Thyroid gland (tissue), 4 donors: ENCODE data around the gene CCSER1.

Source experiments
- POLR2A ChIP-seq, 2 donors: fragments of 450-650 bp; IDR thresholded peaks; one replicate each; pipeline ENCODE4 v1.6.1; 2017; ENCODE audit warnings: antibody characterized with exemption in 2 of 2, mild to moderate bottlenecking in 2 of 2, moderate library complexity in 1 of 2
- TF ChIP-seq, protein P1 (sequence below), 6 experiments: fragments of 200-600 bp in 3 of 6; fragments of 450-650 bp in 3 of 6; sonication (generic) in 3 of 6; IDR thresholded peaks; one replicate each; pipeline ENCODE4 v1.5.1; 2016 to 2019; ENCODE audit warnings: antibody characterized with exemption in 6 of 6, mild to moderate bottlenecking in 2 of 6, inconsistent platforms in 1 of 6, moderate library complexity in 1 of 6

DNA sequence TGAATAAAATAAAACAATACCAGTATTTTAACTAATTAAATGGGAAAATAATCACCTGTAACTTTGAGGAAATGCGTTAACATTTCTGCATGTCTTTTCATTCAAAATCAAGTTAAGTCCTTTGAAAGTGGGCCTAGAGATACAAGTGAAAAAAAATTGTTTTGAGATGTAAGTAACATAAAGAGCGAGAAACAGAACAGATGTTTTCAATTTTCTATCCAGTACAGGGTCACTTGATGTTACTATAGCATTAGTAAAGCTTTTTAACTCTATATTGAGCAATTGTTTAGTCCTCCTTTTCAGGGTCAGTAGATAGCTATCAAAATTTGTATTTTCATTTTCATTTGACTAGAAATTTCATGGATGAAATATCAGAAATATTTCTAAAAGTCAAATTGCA, 761.4 kb downstream of the CCSER1 start:
- TF ChIP-seq, protein P1, sequence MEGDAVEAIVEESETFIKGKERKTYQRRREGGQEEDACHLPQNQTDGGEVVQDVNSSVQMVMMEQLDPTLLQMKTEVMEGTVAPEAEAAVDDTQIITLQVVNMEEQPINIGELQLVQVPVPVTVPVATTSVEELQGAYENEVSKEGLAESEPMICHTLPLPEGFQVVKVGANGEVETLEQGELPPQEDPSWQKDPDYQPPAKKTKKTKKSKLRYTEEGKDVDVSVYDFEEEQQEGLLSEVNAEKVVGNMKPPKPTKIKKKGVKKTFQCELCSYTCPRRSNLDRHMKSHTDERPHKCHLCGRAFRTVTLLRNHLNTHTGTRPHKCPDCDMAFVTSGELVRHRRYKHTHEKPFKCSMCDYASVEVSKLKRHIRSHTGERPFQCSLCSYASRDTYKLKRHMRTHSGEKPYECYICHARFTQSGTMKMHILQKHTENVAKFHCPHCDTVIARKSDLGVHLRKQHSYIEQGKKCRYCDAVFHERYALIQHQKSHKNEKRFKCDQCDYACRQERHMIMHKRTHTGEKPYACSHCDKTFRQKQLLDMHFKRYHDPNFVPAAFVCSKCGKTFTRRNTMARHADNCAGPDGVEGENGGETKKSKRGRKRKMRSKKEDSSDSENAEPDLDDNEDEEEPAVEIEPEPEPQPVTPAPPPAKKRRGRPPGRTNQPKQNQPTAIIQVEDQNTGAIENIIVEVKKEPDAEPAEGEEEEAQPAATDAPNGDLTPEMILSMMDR (IDR thresholded peaks at IDR 0.05) = no peak
- no peak for TF ChIP-seq POLR2A (IDR thresholded peaks at IDR 0.05)
